ENCODE measurements around the gene TUT1. TPM values are rescaled to one million over a fixed set of nuclear protein-coding genes. Genes with fewer than 3 reads are reported as not detected.
"Not testable (repeated sequence)": the region's sequence is repeated elsewhere in the genome, so short reads cannot be mapped to it uniquely, and the experiment has no call there.

Gene TUT1
- total RNA-seq, 1 experiment from 2014 or later = 6.0 TPM

GRCh38 chr11:62569611-62570010 lies 21.7 kb downstream of the TUT1 start:
- no peak for DNase-seq (ENCODE audit: low read depth, low spot score)
- in situ Hi-C loops (cut with HindIII; ENCODE audit: low pct_unique_long_range_greater_than_20kb, low sequenced_read_pairs) = no loop called here

- no peak for DNase-seq (ENCODE audit: low read depth, low spot score)
- in situ Hi-C loops (cut with HindIII; ENCODE audit: low pct_unique_long_range_greater_than_20kb, low sequenced_read_pairs) = no loop called here
Observed at GRCh38 chr11:62567018-62567633, 24.2 kb downstream of the TUT1 start.

- DNase-seq (ENCODE audit: low read depth, low spot score) = no peak
- in situ Hi-C loops (cut with HindIII; ENCODE audit: low pct_unique_long_range_greater_than_20kb, low sequenced_read_pairs) = no loop called here
Observed at GRCh38 chr11:62566247-62566646, 25.1 kb downstream of the TUT1 start.

GRCh38 chr11:62565100-62565802 lies 26.1 kb downstream of the TUT1 start:
- in situ Hi-C loops (cut with HindIII; ENCODE audit: low pct_unique_long_range_greater_than_20kb, low sequenced_read_pairs) = no loop called here
- no peak for DNase-seq (ENCODE audit: low read depth, low spot score)

GRCh38 chr11:62561677-62562230 lies 29.6 kb downstream of the TUT1 start:
- DNase-seq (ENCODE audit: low read depth, low spot score); in situ Hi-C loops (cut with HindIII; ENCODE audit: low pct_unique_long_range_greater_than_20kb, low sequenced_read_pairs): not testable (repeated sequence)

GRCh38 chr11:62560566-62561103 lies 30.7 kb downstream of the TUT1 start:
- peak; percentile 81 for DNase-seq (ENCODE audit: low read depth, low spot score)
- in situ Hi-C loops (cut with HindIII; ENCODE audit: low pct_unique_long_range_greater_than_20kb, low sequenced_read_pairs) = no loop called here

- DNase-seq (ENCODE audit: low read depth, low spot score); in situ Hi-C loops (cut with HindIII; ENCODE audit: low pct_unique_long_range_greater_than_20kb, low sequenced_read_pairs): not testable (repeated sequence)
Observed at GRCh38 chr11:62559626-62560025, 31.7 kb downstream of the TUT1 start.

- no peak for DNase-seq (ENCODE audit: low read depth, low spot score)
- in situ Hi-C loops (cut with HindIII; ENCODE audit: low pct_unique_long_range_greater_than_20kb, low sequenced_read_pairs) = no loop called here
Observed at GRCh38 chr11:62559204-62559603, 32.1 kb downstream of the TUT1 start.

- no peak for DNase-seq (ENCODE audit: low read depth, low spot score)
- in situ Hi-C loops (cut with HindIII; ENCODE audit: low pct_unique_long_range_greater_than_20kb, low sequenced_read_pairs) = no loop called here
Observed at GRCh38 chr11:62558669-62559068, 32.7 kb downstream of the TUT1 start.

- in situ Hi-C loops (cut with HindIII; ENCODE audit: low pct_unique_long_range_greater_than_20kb, low sequenced_read_pairs) = no loop called here
- DNase-seq (ENCODE audit: low read depth, low spot score) = no peak
Observed at GRCh38 chr11:62556875-62557631, 34.3 kb downstream of the TUT1 start.

GRCh38 chr11:62556108-62556874 lies 35.0 kb downstream of the TUT1 start:
- in situ Hi-C loops (cut with HindIII; ENCODE audit: low pct_unique_long_range_greater_than_20kb, low sequenced_read_pairs) = no loop called here
- peak; percentile 93 for DNase-seq (ENCODE audit: low read depth, low spot score)

- in situ Hi-C loops (cut with HindIII; ENCODE audit: low pct_unique_long_range_greater_than_20kb, low sequenced_read_pairs) = no loop called here
- no peak for DNase-seq (ENCODE audit: low read depth, low spot score)
Observed at GRCh38 chr11:62555464-62556107, 35.7 kb downstream of the TUT1 start.

- in situ Hi-C loops (cut with HindIII; ENCODE audit: low pct_unique_long_range_greater_than_20kb, low sequenced_read_pairs) = no loop called here
Observed at GRCh38 chr11:62554387-62555167, 36.7 kb downstream of the TUT1 start.

GRCh38 chr11:62553839-62554361 lies 37.4 kb downstream of the TUT1 start:
- no peak for DNase-seq (ENCODE audit: low read depth, low spot score)
- in situ Hi-C loops (cut with HindIII; ENCODE audit: low pct_unique_long_range_greater_than_20kb, low sequenced_read_pairs) = no loop called here

More at GRCh38 chr11:62554387-62555167, 36.7 kb downstream of the TUT1 start:
- no peak for DNase-seq (ENCODE audit: low read depth, low spot score)

- DNase-seq (ENCODE audit: low read depth, low spot score) = peak; percentile 22
- in situ Hi-C loops (cut with HindIII; ENCODE audit: low pct_unique_long_range_greater_than_20kb, low sequenced_read_pairs) = no loop called here
Observed at GRCh38 chr11:62553080-62553838, 38.1 kb downstream of the TUT1 start.

Measured in SK-MEL-5 (cell line).